Endothelial cell (in vitro differentiated cells): ENCODE measurements around the gene CD84. TPM values are rescaled to one million over a fixed set of nuclear protein-coding genes. Genes with fewer than 3 reads are reported as not detected.

Source experiments
- DNase-seq: peaks from one replicate; pipeline ENCODE4 v3.0.0; 2021; ENCODE audit warnings: low spot score
- H3K27ac Mint-ChIP-seq: one replicate; pipeline ENCODE4 v1.8.0; 2021; ENCODE audit warnings: mixed read lengths, inconsistent platforms; ENCODE audit not compliant: unreplicated experiment
- H3K27me3 Mint-ChIP-seq: one replicate; pipeline ENCODE4 v1.8.0; 2021; ENCODE audit warnings: mild to moderate bottlenecking, moderate library complexity, mixed read lengths, inconsistent platforms; ENCODE audit not compliant: unreplicated experiment
- H3K36me3 Mint-ChIP-seq: one replicate; pipeline ENCODE4 v1.8.0; 2021; ENCODE audit warnings: mild to moderate bottlenecking, low read depth, mixed read lengths, inconsistent platforms; ENCODE audit not compliant: unreplicated experiment
- H3K4me1 Mint-ChIP-seq: one replicate; pipeline ENCODE4 v1.8.0; 2021; ENCODE audit warnings: mild to moderate bottlenecking, mixed read lengths, inconsistent platforms; ENCODE audit not compliant: unreplicated experiment
- H3K4me3 Mint-ChIP-seq: one replicate; pipeline ENCODE4 v1.8.0; 2021; ENCODE audit warnings: mild to moderate bottlenecking, mixed read lengths, inconsistent platforms; ENCODE audit not compliant: unreplicated experiment
- H3K9me3 Mint-ChIP-seq: one replicate; pipeline ENCODE4 v1.8.0; 2021; ENCODE audit warnings: mixed read lengths, inconsistent platforms; ENCODE audit not compliant: unreplicated experiment
- CTCF ChIP-seq: fragments of 200-600 bp; sonication (generic); IDR thresholded peaks from one replicate; pipeline ENCODE4 v1.5.0; 2021; ENCODE audit warnings: antibody characterized with exemption; ENCODE audit not compliant: unreplicated experiment
- total RNA-seq: library from RNA; stranded (reverse); fragmentation: NEBNext Ultra II Directional; extraction: Animal tissue kit (Norgen Biotek cat#: 25700); gene quantifications from one replicate; pipeline ENCODE4 v1.2.1, GENCODE V29; 2021; ENCODE audit not compliant: unreplicated experiment

Gene CD84
- total RNA-seq, 1 donor from 2014 or later: not detected

DNA sequence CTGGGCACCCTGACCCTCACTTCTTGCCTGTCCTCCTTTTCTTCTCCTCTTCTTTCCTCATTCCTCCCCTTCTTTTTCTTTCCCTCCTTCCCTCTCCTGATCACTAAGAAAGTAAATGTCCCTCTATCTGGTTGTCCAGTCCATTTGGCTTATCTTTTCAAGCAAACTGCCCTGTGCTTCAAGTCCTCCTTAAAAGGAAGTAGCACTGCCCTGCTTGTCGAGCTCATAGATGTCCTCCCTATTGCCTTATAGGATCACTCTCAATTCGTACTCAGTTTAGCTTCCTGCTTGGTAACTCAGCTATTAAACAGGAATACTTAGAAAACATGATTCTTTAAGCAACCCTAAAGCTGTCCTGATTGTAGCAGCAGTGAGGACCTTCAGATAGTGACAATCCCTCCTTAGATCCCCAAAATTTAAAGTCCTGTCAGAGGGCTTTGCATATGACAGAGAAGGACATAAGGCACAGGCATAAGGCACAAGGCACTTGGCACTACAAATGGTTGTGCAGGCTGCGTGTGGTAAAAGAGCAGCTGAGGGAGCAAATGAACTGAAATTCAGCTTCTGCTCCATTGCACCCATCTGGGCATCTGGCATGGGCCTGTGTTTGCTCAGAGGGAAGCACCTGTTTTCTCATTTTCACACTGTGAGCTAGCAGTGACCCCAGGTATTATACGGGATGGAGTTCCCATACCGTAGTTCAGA, 30.2 kb downstream of the CD84 start:
- Mint-ChIP-seq H3K36me3 (no peaks in the 10 kb centered on the region), H3K27me3 (peaks cover 2% of the 10 kb centered on the region), H3K4me1 (peaks cover 7% of the 10 kb centered on the region), H3K9me3 (no peaks in the 10 kb centered on the region), H3K4me3 (no peak overlapping the region), H3K27ac (peak overlapping the region; percentile 42)
- no peak for TF ChIP-seq CTCF
- no peak for DNase-seq

DNA sequence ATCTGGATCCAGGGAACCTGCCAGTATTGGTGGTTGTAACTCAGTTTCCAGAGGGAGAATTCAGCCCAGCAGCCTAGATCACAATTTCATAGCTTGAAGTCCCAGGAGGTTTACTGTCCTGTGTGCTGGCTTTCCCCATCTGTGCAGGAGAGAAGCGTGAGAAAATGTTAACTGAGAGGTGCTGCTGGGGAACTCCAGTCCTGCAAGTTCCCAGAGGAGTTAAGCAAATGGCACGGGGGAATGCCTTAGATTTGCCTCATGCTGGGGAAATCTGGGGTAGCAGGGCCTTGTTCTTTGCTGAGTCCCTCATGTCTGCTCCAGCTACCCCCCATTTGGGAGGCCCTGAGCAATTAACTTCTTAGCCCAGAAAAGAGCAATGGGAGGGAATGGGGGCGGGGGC, 31.1 kb downstream of the CD84 start:
- Mint-ChIP-seq H3K4me1 (peaks cover 10% of the 10 kb centered on the region), H3K4me3 (no peak overlapping the region), H3K27ac (no peak overlapping the region), H3K27me3 (peaks cover 2% of the 10 kb centered on the region), H3K36me3 (no peaks in the 10 kb centered on the region), H3K9me3 (no peaks in the 10 kb centered on the region)
- TF ChIP-seq CTCF: no peak
- no peak for DNase-seq

- Mint-ChIP-seq H3K27me3 (peaks cover 2% of the 10 kb centered on the region), H3K4me3 (no peak overlapping the region), H3K27ac (no peak overlapping the region), H3K4me1 (peaks cover 10% of the 10 kb centered on the region), H3K36me3 (no peaks in the 10 kb centered on the region), H3K9me3 (no peaks in the 10 kb centered on the region)
- TF ChIP-seq CTCF: no peak
- no peak for DNase-seq
Observed at GRCh38 chr1:160547422-160547821, 31.9 kb downstream of the CD84 start.

- no peak for DNase-seq
- Mint-ChIP-seq H3K27me3 (peaks cover 2% of the 10 kb centered on the region), H3K4me1 (peaks cover 11% of the 10 kb centered on the region), H3K9me3 (no peaks in the 10 kb centered on the region), H3K36me3 (no peaks in the 10 kb centered on the region), H3K27ac (no peak overlapping the region), H3K4me3 (no peak overlapping the region)
- no peak for TF ChIP-seq CTCF
Observed at GRCh38 chr1:160546942-160547341, 32.4 kb downstream of the CD84 start.

- Mint-ChIP-seq H3K36me3 (no peaks in the 10 kb centered on the region), H3K4me3 (no peak overlapping the region), H3K27ac (no peak overlapping the region), H3K4me1 (peaks cover 31% of the 10 kb centered on the region), H3K27me3 (peaks cover 5% of the 10 kb centered on the region), H3K9me3 (no peaks in the 10 kb centered on the region)
- no peak for DNase-seq
- peak; percentile 21 for TF ChIP-seq CTCF
Observed at GRCh38 chr1:160544647-160545046, 34.6 kb downstream of the CD84 start.
